ENCODE results near the gene ATP6V0A4.
"Not testable (repeated sequence)": the region's sequence is repeated elsewhere in the genome, so short reads cannot be mapped to it uniquely, and the experiment has no call there.

The ATP6V0A4 gene

GRCh38 chr7:138749960-138750359 lies 48.0 kb downstream of the ATP6V0A4 start:
- DNase-seq = no peak

- DNase-seq = no peak
These were observed 49.3 kb downstream of the ATP6V0A4 start for GRCh38 chr7:138748666-138749065.

GRCh38 chr7:138746073-138746472 lies 51.9 kb downstream of the ATP6V0A4 start:
- DNase-seq = no peak

- no peak for DNase-seq
These were observed 52.8 kb downstream of the ATP6V0A4 start for GRCh38 chr7:138745189-138745588.

DNA sequence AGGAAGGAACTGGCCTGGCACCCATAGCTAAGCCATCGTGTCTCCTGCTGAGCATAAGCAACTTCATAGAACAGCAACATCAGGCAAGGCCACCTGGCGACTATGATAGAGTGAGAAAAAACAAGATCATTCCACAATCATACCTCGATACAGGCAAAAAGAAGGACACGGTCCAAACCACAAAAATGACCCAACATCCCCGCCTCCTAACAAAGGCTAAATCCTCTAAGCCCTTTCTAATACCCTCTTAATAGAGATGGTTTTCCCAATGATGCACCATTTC lies 56.6 kb downstream of the ATP6V0A4 start:
- no peak for DNase-seq

DNA sequence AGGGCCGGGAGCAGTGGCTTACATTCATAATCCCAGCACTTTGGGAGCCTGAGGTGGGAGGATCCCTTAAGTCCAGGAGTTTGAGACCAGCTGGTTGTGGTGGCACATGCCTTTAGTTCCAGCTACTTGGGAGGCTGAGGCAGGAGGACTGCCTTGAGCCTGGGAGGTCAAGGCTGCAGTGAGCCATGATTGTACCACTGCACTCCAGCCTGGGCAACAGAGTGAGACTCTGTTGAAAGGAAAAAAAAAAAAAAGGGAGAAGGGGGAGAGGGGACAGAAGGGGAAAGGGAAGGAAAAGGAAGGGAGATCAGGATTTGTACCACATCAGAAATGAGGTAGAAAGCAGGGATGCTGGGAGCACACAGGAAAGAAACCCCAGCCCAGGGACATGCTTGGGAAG lies 58.1 kb downstream of the ATP6V0A4 start:
- DNase-seq = no peak

- DNase-seq = peak; percentile 76
These were observed 59.3 kb downstream of the ATP6V0A4 start for GRCh38 chr7:138738551-138739335.

DNA sequence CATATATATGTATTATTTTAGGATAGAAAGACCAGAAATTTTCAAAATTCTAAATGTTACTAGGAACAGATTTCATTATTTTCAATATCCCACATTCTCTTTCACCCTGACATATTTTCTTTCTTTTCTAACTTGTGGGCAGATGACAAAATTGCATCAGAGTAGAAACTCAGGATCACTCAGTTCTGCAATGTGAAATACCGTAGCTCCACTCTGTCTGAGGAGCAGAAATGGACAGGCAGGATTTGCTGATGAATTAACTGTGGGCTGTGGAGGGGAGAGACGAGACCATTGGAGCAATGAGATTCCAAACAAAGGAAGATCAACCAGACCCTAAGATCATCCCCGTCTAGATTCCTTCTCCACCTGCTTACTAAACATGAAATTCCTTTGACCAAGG lies 59.9 kb downstream of the ATP6V0A4 start:
- no peak for DNase-seq

DNA sequence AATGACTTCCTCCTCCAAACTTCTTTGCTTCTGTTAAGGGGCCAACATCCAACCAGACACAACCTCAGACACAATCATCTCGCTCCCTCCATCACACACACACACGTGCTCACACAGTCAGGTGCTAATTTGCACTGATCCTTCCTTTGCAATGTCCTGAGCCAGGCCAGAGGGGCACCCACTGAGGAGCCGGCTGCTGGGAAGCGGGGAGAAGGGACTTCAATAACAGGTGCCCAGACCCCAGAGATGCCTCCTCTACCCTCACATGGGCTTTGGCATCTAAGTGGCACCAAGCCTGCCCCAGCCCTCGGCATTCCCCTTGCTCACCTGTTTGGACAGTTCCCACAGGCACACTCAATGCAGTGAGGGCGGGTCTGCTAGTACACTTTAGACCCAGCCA lies 62.6 kb downstream of the ATP6V0A4 start:
- DNase-seq = no peak

- not testable (repeated sequence) for DNase-seq
These were observed 66.3 kb downstream of the ATP6V0A4 start for GRCh38 chr7:138731733-138732132.

GRCh38 chr7:138729444-138729843 lies 68.6 kb downstream of the ATP6V0A4 start:
- DNase-seq = no peak

DNA sequence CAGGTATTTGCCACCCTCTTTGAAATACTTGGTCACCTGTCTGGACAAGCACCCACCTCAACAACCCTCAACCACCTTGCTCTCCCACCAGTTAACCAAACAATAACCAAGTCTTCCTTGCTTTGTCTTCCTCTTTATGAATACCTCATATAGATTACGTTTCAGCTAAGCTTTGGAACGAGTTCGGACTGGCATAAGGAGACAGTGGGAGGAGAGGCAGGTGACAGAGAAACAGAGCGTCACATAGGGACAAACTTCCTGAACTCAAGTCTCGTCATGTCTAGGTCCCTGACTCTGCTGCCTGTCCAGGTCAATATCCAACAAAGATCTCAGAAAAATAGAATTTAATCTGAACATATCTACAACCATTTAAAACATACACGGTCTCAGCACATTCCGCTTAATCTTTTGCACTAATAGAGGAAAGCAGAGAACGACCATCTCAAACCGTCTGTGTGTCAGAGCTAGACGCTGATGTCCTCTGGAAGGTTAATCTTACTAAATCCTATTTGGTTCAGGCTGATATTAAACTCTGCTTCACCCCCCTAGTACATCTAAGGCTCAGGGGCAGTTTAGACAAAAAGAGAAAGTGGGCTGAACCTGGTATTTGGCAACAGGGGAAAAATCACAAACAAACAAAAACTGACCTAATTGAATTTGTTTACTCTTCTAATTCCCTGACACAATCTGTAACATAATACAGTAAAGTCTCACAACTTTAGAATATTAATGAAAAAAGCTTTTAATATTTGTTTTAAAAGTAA lies 70.5 kb downstream of the ATP6V0A4 start:
- DNase-seq = no peak

- no peak for DNase-seq
These were observed 71.7 kb downstream of the ATP6V0A4 start for GRCh38 chr7:138726288-138726687.

DNA sequence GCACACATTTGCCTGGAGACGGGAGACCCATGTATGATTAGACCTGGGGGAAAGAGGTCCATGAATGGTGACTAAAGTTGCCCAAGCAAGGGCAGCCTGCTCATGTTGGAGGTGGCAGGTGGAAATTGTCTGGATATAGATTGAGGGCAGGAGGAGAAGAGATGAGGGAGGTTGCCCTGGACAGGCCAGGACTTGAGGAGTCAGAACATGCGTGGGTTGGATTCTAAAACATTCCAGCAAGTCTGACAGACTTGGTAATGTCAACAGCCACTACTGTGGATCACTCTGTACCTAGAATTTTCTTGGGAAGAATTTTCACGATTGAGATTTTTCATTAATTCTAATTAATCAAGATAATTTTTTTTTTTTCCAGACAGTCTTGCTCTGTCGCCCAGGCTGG lies 77.7 kb downstream of the ATP6V0A4 start:
- DNase-seq = no peak

DNA sequence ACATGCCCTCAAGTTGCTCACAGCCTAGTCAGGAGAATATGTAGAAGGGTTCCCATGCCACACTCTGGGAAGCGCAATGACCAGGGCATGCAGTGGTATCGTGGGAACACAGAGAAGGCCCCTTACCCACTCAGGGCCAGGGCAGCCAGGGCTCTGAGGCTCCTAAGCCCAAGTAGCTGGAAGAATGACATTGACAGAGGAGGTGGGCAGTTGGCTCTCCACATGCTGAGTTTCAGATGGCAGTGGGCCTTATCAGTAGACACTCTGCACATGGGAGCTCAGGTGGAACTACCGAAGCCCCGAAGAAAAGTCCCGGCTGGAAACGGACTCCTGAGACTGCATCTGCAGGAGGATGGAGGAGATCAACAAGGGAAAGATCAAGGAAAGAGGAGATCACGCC lies 81.1 kb downstream of the ATP6V0A4 start:
- DNase-seq = no peak

DNA sequence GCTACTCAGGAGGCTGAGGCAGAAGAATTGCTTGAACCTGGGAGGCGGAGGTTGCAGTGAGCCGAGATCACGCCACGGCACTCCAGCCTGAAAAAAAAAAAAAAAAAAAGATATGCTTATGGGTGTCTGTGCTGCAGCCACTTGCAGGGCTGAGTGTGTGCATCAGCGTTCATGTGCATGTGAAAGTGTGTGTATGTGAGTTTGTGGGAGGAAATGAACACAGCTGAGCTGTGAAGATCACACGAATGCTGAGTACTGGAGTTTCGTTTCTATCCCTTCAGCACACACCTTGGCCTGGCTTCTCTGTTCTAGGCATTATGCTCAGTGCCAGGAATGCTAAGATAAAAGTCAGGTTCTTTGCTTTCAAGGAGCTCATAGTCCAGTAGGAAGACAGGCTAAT lies 84.8 kb downstream of the ATP6V0A4 start:
- no peak for DNase-seq

GRCh38 chr7:138712652-138713051 lies 85.3 kb downstream of the ATP6V0A4 start:
- DNase-seq = no peak

GRCh38 chr7:138710536-138711385 lies 87.2 kb downstream of the ATP6V0A4 start:
- no peak for DNase-seq

- DNase-seq = no peak
These were observed 92.8 kb downstream of the ATP6V0A4 start for GRCh38 chr7:138705167-138705566.

DNA sequence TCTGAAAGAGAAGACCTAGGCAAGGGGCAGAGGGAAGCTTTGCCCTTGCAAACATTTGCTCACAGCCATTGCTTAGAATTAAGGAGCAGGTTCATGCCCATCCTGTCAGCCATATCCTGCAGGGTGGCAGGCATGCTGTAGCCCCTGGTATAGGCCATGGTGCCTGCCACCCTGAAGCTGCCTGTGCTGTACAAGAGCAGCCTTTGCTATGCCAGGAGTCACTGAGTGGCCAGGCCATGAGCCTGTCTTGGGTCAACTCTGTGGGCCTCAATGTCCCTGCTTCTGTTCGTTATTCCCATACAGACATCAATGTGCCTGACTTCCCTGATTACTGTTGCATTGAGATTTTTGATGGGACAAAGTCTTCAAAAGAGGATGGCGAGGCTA lies 96.5 kb downstream of the ATP6V0A4 start:
- DNase-seq = no peak

- no peak for DNase-seq
These were observed 97.0 kb downstream of the ATP6V0A4 start, which contains the start of gene SVOPL for GRCh38 chr7:138700857-138701536. Gene SVOPL (minus strand): TSS chr7:138701362. CDS start chr7:138679045, 22,317 bp downstream.

DNA sequence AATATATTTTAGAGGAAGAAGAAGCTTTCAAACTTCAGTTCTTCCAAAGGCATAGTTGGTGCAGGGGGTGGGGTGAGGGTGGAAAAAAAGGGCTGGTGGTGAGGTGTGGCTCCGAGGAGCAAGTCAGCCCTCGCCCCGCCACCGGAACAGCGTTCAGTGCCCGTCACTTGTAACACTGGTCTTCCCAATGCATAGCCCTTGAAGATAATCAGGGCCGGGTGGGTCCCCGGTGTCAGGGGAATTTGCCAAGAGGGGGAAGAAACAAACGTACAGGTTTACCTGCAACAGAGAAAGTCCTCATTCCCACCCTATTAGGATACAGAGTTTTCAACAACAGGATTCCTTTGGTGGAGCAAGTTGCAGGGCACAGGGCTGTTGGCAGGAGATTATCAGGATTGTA lies 98.3 kb downstream of the ATP6V0A4 start:
- DNase-seq = no peak

GRCh38 chr7:138698281-138698680 lies 99.7 kb downstream of the ATP6V0A4 start:
- DNase-seq = no peak

All from DMS 273 treated with DMSO at 0.1 percent for 48 hours (cell line).